A172 (cell line): ENCODE data around the gene NKIRAS1. TPM values are rescaled to one million over a fixed set of nuclear protein-coding genes. Genes with fewer than 3 reads are reported as not detected.

Experiments
- DNase-seq: peaks from one replicate; pipeline ENCODE4 v3.0.0-alpha.2; 2015; ENCODE audit warnings: low spot score
- total RNA-seq: library from RNA; depleted of rRNA; stranded (reverse); fragments of >200 nt; shearing (Covaris generic); gene quantifications from 2 replicates; pipeline ENCODE4 v1.2.3, GENCODE V29; 2014; rRNA removed

The NKIRAS1 gene
- 29.4 and 39.4 TPM in 2 replicates for total RNA-seq

DNA sequence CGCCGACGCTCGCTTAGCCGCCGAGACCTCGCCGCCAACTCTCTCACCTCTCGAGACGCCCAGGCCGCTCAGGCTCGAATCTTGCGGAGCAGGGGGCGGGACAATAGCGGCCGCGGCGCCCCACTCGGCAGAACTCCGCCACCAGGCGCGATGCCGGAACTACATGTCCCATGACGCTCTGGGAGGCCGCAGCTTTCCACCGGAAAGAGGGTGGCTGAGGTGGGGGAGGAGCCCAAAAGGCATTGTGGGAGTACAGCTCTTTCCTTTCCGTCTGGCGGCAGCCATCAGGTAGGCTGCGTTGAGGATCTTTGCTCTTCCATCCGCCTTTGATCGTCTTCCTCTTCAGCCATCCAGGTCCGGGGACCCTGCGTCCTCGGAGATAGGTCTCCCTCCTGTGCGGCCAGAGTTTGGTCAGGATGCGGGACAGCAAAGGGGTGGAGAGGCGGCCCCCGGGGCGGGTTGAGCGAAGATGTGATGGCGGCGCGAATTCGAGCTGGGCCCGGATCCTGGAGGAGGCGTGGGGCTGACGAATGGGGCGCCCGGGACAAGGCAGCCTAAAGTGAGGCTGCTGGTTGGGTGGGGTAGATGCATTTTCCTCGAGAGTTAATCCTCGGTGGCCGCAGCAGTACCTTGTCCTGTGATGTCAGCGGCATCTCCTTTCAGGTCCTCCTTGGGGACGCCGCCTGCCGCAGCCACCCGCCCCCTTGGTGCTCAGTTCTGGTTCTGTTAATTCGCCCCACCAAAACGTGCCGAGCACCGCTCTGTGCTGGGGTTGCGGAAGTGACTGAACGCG lies at the start of gene NKIRAS1, which contains the start of gene RPL15:
Gene NKIRAS1 (minus strand): TSS at position 105 of the 793 bp plus-strand sequence. CDS start 6,086 bp downstream, outside the sequence.
Gene RPL15 (plus strand): TSS at position 247 of the 793 bp plus-strand sequence. CDS start 728 bp downstream, outside the sequence.
- peak; percentile 97 for DNase-seq

DNA sequence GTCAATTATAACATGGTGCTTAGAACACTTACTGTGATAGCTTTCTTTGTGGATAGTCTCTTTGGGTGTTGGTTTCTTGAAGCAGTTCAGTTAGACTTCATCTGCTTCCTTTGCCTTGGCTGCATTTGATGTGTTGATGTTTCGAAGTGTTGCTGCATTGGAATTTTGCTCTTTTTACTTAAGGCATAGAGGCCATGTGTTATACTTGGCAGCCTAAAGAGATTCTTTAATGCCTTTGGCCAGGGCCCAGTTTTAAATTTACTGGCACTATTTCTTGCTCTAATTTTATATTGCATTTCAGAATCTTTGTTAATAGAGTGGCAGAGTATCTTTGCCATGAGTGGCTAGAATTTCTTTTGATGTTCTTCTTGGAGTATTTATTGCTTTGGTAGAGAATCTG lies 49.5 kb upstream of the NKIRAS1 start:
- no peak for DNase-seq

DNA sequence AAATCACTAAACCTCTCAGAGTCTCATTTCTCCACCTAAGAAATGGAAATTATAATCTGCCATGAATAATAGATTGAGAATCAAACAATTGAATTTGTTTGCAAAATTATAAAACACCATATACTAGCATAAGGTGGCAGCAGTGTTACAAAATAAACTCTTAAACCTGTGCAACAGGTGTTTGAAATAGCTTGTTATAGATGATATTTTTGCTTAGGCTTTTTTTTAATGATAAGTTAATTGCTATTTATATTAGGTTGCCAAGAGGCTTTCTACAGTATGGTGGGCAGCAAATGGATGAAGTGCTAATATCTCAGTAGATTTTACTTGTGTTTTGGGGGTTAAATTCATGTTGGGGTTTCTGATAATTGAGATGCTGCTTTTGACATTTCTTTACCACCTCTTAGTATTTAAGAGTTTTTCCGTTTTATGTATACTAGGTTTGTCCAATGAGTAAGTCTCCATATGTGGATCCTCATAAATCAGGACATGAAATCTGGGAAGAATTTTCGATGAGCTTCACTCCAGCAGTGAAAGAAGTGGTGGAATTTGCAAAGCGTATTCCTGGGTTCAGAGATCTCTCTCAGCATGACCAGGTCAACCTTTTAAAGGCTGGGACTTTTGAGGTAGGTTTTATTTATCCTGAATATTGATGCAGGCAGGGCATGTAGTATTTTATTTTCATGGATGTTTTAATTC lies 47.9 kb upstream of the NKIRAS1 start:
- no peak for DNase-seq

DNA sequence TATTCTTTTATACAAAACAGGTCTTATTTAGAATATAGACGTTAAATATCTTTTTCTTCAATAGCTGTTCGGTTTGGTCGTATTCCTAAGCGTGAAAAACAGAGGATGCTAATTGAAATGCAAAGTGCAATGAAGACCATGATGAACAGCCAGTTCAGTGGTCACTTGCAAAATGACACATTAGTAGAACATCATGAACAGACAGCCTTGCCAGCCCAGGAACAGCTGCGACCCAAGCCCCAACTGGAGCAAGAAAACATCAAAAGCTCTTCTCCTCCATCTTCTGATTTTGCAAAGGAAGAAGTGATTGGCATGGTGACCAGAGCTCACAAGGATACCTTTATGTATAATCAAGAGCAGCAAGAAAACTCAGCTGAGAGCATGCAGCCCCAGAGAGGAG lies 45.1 kb upstream of the NKIRAS1 start:
- no peak for DNase-seq

DNA sequence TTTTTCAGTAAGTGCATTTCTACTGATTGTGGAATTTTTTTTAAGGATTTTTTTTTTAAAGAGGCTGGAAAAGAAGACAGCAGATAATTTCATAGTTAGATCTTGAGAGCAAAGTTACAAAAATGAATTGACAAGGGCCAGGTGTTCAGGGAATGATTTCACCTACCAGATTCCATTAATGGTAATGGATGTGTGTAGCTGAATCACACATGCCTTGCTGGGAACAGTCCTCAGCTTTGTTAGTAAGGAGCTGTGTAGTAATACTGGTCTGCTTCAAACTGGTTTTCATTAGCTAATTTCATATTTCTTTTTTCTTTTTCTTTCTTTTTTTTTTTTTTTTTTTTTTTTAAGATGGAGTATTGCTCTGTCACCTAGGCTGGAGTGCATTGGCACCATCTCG lies 44.3 kb upstream of the NKIRAS1 start:
- DNase-seq, result no peak

DNA sequence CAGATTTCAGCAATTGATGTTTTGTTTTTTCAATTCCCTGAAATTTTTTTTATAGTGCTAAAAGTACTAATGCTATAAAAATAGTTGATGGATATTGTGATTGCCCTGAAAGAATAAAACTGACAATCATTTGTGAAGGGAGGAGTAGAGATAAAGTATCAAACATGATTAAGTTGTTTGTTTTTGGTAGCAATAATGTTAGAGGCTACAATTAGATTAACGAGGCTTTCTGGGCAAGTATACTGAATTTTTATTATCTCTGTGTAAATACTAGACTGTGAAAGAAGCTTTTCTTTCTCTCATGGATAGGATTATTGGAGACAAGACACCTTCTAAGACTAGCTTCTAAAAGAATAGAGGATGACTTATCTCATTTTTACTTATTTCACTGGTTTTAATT lies 43.9 kb upstream of the NKIRAS1 start:
- no peak for DNase-seq

DNA sequence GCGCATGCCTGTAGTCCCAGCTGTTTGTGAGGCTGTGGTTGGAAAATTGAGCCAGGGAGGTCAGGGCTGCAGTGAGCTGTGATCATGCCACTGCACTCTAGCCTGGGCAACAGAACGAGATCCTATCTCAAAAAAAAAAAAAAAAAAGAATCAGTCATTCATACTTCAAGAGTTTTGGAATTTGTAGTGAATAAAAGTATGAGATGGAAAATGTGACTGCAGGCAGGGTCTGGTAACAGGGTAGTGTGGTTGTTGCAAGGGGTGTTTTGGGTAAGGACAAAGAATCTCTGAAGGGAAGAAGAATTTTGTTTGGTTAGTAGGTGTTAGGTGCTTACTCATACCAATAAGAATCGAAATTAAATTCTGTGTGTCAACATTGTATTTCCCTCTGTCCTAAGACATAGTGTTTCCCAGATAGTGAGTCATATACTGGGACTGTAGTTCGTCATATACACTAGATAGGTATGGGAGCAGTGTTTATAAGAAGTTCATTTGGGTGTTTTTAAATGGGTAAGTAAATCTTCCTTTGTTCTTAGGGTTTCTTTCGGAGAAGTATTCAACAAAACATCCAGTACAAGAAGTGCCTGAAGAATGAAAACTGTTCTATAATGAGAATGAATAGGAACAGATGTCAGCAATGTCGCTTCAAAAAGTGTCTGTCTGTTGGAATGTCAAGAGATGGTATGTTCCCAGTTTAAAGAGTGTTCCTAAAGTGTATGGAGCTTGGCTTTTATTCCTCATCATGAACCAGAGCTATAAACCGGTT lies 42.5 kb upstream of the NKIRAS1 start:
- peak; percentile 93 for DNase-seq

DNA sequence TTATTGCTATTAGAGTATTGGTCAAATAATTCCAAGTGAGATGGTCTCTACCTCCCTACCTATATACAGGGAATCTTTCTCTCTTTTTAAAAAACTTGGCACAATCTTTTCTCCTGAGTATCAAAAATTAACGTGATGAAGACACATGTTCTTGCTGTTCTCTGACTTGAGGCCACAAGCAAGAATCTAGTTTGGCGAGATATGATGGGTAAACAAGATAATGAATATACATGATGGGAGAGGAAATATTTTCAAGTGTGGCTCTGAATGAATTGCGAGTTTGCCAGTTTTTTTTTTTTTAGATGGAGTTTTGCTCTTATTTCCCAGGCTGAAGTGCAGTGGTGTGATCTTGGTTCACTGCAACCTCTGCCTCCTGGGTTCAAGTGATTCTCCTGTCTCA lies 39.9 kb upstream of the NKIRAS1 start:
- DNase-seq, result no peak

DNA sequence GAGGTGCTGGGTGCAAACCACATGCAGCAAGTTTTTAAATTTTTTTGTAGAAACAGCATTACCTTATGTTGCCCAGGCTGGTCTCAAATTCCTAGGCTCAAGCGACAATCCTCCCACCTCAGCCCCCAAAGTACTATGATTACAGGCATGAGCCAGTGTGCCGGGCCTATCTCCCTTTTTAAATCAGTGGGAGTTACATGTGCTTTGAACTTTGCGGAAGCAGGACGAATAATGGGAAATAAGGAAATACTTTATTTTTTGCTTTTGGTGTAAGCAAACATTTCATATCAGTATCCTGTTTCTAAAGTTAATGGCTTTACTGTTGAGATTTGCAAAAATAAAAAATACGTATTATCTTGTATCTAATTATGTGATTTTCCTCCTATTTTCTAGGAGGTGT lies 37.4 kb upstream of the NKIRAS1 start:
- no peak for DNase-seq

DNA sequence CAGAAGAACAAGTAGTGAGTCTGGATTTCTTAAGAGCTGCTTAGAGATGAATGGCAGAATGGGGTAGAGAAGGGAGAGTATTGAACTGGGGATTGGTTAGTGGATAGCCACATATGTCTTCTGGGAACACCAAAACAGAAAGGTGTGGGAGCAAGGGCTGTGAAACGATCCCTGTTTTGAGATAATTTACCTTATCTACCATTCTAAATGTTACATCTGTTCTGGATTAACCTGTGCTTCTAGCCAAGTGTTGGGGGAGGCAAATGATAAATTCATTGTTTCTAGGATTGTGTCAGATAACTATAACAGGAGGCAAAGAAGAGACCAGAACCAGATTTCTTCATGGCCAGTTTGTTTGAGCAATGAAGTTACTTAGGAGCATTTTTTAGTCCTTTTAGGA lies 36.7 kb upstream of the NKIRAS1 start:
- DNase-seq, result no peak

DNA sequence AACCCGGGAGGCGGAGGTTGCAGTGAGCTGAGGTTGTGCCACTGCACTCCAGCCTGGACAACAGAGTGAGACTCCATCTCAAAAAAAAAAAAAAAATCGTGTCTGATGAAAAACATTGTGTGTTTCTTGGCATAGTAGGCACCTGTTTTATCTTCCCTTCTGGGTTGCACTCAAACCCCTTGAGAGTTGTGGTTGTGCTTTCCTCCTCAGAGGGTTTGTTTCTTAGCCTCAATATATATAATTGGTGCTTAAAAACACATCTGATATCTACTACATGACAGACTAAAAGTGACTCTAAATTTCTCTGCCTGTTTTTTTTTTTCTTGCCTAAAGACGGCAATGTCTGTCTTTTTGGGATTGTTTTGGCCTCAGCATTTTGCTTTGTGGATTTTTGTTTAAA lies 35.9 kb upstream of the NKIRAS1 start:
- DNase-seq, result no peak

DNA sequence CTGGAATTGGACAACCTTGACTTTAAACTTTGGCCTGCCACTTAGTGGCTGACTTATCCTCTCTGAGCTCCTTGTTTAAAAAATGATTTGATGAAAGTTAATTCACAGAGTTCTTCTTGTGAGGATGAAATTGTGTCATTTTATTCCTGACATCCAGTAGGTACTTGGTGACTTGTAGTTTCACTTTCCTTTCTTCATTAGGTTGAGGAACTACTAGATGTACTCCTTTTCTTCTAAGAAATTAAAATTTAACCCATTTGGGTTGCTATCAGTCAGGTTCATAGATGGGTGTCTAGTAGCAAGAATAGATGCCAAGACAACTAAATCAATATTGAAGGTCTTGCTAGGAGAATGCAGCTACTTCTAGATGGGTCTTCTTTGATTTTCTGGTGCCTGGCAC lies 33.5 kb upstream of the NKIRAS1 start:
- DNase-seq, result no peak

DNA sequence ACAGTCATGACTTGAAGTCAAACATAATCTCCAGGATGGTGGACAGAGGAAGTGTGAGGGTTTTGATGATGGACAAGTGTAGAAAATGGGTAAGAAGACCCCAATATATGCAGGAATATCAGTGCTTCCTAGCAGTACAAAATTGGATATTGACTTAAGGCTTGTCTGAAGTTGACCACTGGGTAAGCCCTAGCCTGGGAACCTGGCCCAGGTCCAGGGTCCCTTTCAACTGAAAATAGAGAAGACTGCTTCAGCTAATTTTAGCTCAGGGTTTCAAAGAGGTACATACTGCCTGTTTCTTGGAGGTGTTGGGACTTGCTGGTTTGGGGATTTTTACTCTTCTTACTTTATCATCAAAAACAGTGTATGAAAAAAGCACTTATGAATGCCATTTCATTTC lies 33.0 kb upstream of the NKIRAS1 start:
- DNase-seq, result peak; percentile 8

DNA sequence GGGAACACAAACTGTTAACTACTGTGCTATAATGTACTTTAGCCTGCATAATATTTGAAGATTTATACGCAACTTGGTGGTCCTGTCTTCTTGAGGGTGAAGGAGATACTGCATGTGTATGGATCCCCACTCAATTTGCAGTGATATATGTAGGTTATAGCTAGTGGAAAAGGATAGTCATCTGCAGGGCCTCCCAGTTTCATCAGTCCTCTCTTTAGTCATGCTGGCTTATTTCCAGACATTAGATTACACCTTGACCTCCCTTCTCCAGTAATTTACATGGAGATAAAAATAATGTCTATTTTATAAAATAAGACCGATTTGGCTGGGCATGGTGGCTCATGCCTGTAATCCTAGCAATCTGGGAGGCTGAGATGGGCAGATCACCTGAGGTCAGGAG lies 32.0 kb upstream of the NKIRAS1 start:
- peak; percentile 9 for DNase-seq

DNA sequence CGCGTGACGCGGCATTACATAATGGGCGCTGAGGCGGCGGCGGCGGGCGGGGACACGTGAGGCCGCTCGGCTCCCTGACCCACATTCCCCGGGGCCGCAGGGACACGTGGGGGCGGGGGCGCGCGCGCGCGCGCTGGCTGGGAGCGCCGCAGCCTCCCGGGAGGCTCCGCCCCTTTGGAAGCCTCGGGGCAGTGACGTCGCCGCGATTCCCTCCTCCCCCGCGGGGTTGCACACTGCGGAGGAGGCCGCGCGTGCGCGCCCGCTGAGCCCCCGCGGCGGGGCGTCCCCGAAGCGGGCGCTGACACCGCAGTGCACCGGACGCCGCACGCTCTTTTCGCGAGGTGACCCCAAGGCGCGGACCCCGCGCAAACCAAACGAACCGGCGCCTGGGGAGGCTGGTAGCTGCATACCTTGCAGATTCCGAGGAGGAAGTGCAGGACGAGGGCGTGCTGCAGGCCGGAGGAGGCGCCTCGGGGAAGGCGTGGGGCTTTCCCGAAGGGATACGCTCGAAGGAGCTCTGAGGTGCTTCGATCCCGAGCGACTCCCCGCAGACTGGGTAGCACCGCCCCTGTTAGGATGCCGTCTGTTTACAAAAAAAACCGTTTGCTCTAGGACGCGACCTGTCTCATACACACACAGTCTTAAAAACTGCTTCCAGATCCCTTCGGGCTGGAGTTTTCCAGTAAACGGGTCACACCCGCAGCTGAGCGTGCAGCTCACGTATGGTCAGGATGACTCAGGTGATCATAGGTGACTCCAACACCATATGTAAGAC lies 29.3 kb upstream of the NKIRAS1 start:
- peak; percentile 89 for DNase-seq

DNA sequence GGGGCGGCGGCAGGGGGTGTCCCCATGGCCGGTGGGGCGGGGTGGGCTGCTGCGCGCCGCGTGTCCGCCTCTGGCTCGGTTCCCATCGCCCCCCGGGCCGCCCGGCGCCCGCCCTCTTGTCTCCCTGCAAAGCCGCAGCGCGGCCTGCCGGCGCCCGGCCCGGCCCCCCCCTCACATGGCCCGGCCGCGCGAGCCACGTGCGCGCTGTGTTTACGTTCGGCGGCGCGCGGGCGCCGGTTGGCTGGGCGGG lies 28.8 kb upstream of the NKIRAS1 start:
- DNase-seq, result no peak

DNA sequence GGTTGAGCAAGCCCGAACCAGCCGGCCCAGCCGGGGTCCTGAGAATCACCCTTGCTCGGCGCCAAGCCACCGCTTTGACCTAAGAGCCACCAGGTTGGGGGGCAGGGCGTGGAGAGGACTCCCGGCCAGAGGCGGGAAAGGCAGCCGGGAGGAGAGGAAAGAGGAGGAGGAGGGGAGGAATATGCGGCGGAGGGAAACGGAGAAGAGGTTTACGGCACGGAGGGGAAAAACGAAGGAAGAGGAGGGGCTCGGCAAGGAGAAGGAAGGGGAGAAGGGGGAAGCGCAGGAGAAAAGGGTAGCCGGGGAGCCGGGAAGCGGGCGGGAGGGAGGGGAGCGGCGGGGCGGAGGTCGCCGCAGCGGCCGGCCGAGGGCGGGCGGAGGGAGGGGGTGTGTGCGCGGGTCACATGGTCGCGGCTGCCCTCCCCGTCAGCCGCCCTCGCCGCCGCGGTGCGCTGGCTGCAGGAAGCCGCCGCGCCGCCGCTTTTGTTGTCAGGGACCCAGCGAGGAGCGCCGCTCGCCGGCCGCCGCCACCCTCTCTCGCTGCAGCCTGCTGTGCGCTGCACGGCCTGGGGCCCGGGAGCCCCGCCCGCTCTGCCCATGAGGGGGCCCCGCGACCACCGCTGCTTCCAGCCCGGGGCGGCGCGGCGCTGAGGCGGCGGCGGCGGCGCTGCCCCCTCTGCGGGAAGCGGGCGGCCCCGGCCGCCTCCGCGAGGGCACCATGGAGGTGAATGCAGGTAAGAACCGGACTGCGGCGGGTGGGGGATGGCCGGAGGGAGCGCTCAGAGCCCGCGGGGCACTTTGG lies 28.3 kb upstream of the NKIRAS1 start, which contains the start of gene NR1D2:
Gene NR1D2 (plus strand): TSS at position 426 of the 802 bp plus-strand sequence. CDS start 293 bp downstream, at position 719.
- peak; percentile 69 for DNase-seq

DNA sequence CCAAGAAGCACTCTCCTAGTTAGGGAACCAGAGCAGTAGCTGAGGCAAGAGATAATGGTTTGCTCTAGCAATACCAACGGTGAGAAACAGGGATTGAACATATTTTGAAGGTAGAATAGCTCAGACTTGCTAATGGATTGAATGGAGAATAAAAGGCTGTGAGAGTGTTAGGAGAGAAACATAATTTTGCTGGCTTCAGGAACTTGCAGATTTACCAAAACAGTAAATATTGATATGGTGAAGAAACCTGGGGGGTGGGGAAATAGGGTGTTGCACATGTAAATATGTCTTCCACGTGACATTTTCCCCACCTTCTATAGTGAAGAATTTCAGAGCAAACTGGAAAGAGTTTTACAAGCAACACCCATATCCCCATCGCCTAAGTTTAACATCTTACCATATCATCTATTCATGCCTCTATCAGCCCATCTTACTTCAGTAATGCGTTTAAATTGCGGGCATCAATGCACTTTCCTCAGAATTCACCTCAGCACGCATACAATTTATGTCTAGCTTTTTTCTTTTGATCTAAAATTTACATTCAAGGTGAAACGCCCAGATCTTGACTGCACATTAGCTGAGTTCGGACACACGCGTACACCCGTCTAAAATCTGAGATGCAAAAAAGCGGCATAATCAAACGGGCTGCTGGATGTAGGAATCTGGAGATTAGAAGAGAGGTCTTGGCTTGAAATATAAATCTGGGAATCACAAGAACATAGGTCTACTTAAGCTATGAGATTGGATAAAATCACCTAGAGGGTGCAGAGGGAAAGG lies 27.4 kb upstream of the NKIRAS1 start:
- no peak for DNase-seq

DNA sequence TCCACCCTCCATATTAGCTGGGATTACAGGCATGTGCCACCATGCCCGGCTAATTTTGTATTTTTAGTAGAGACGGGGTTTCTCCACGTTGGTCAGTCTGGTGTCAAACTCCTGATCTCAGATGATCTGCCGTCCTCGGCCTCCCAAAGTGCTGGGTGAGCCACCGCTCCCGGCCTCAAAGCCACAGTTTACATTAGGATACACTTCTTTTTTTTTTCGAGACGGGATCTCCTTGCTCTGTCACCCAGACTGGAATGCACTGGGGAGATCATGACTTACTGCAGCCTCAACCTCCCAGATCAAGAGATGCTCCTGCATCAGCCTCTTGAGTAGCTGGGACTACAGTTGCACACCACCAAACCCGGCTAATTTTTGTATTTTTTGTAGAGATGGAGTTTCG lies 25.8 kb upstream of the NKIRAS1 start:
- DNase-seq, result no peak

DNA sequence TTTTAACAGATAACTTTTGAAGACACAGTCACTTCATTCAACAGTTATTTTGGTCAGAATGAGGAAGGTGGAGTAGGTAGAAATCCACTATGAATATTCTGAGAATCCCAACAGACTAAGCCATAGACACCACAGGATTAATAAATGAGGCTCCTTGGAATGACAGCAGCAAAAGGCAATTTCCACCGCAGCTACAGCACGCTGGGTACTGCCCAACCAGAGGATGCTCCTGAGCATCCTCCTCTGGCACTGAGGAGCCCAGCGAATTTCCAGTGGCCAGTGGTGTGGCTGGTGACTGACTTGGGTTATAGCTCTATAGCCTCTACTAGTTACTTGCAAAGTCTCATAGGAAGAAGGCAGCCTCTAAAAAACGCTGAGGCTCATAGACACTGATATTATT lies 24.6 kb upstream of the NKIRAS1 start:
- DNase-seq, result no peak
